Spleen (tissue), 11 donors: ENCODE results near the gene SHC4. TPM values are rescaled to one million over a fixed set of nuclear protein-coding genes. Genes with fewer than 3 reads are reported as not detected.

Experiments
- DNase-seq: peaks from one replicate; pipeline ENCODE4 v3.0.0-alpha.2; 2020
- H3K27ac ChIP-seq, 8 donors: fragments of 200-600 bp; sonication (generic) in 7 of 8; 1 replicate in 4 of 8; 2 replicates in 4 of 8; pipeline versions ENCODE4 v1.5.0 to v1.8.0; 2016 to 2021; ENCODE audit warnings: inconsistent platforms in 4 of 8, mild to moderate bottlenecking in 4 of 8, moderate library complexity in 1 of 8
- H3K27me3 ChIP-seq, 7 donors: fragments of 200-600 bp; sonication (generic) in 6 of 7; replicated peaks in 1 of 7; 1 replicate in 4 of 7; 2 replicates in 3 of 7; pipeline versions ENCODE4 v1.5.0 to v1.8.0; 2016 to 2021; ENCODE audit warnings: inconsistent platforms in 3 of 7, mild to moderate bottlenecking in 1 of 7
- H3K36me3 ChIP-seq, 6 donors: fragments of 200-600 bp; sonication (generic) in 5 of 6; 1 replicate in 4 of 6; 2 replicates in 2 of 6; pipeline versions ENCODE4 v1.5.0 to v1.8.0; 2016 to 2021; ENCODE audit warnings: inconsistent platforms in 2 of 6
- H3K4me1 ChIP-seq, 6 donors: fragments of 200-600 bp; sonication (generic) in 5 of 6; 1 replicate in 3 of 6; 2 replicates in 3 of 6; pipeline versions ENCODE4 v1.5.0 to v1.8.0; 2016 to 2021; ENCODE audit warnings: inconsistent platforms in 3 of 6
- H3K4me3 ChIP-seq, 8 donors: fragments of 200-600 bp; sonication (generic) in 7 of 8; 1 replicate in 4 of 8; 2 replicates in 4 of 8; pipeline versions ENCODE4 v1.5.0 to v1.8.0; 2016 to 2021; ENCODE audit warnings: inconsistent platforms in 4 of 8, mild to moderate bottlenecking in 4 of 8, moderate library complexity in 2 of 8
- H3K9me3 ChIP-seq, 8 donors: fragments of 200-600 bp; sonication (generic) in 7 of 8; 1 replicate in 4 of 8; 2 replicates in 4 of 8; pipeline versions ENCODE4 v1.5.0 to v1.8.0; 2016 to 2021; ENCODE audit warnings: inconsistent platforms in 4 of 8
- POLR2A ChIP-seq, 3 donors: fragments of 450-650 bp; IDR thresholded peaks; one replicate each; pipeline ENCODE4 v1.5.1; 2017; ENCODE audit warnings: antibody characterized with exemption in 3 of 3, mild to moderate bottlenecking in 1 of 3
- POLR2AphosphoS5 ChIP-seq, 3 donors: sonication (generic); formaldehyde crosslinking; IDR thresholded peaks; one replicate each; pipeline ENCODE4 v1.5.1; 2017; ENCODE audit warnings: antibody characterized with exemption in 3 of 3
- WGBS, 5 donors: extraction: QIAGEN DNeasy Blood & Tissue Kit in 3 of 5; methylation state at CpG; one replicate each; pipeline versions ENCODE4 v1.1.5 to v1.1.7; 2013 to 2018; 5-methylcytosine and 5-hydroxymethylcytosine counted together
- intact Hi-C: fragments of 100-400 bp; cut with DNase I; formaldehyde crosslinking; loops from one replicate; pipeline ENCODE4 v1.15.0; 2023; ENCODE audit warnings: low total_unique reads
- polyA plus RNA-seq, 3 donors: library from polyadenylated mRNA; stranded (reverse); fragments of 200-250 nt; gene quantifications; one replicate each; pipeline ENCODE4 v1.2.1, GENCODE V29; 2013
- total RNA-seq, 7 donors: library from RNA; depleted of rRNA in 3 of 7; stranded (reverse); fragments of >200 nt in 3 of 7; fragmentation: NEBNext Ultra II Directional in 4 of 7; extraction: Animal tissue kit (Norgen Biotek cat#: 25700) in 4 of 7; gene quantifications; one replicate each; pipeline versions ENCODE4 v1.1.0 to v1.2.1, GENCODE V29; 2016 to 2021
- TF ChIP-seq, protein P1 (sequence below), 11 experiments: fragments of 200-600 bp in 7 of 11; fragments of 450-650 bp in 4 of 11; sonication (generic) in 4 of 11; IDR thresholded peaks in 8 of 11; conservative IDR thresholded peaks in 3 of 11; 1 replicate in 7 of 11; 2 replicates in 4 of 11; pipeline versions ENCODE4 v1.4.0 to v1.8.0; 2016 to 2021; ENCODE audit warnings: antibody characterized with exemption in 11 of 11, inconsistent platforms in 4 of 11, mild to moderate bottlenecking in 1 of 11
- donor health status: healthy with polysubstance abuse.
- donor health status: DM: no; HTN: no; CAD: no; lungs with moderate emphysema.
- donor health status: DM: no; HTN: no; CAD: no.
- donor health status: Bipolar disorder and iron deficiency.
- donor health status: healthy.
- donor health status: DM: no; HTN: no; CAD: no.
- donor health status: DM: yes; HTN: yes; CAD: no.

The SHC4 gene
- total and polyA plus RNA-seq, 10 donors = 0.20 to 0.42 (median 0.27) TPM; not detected in 5

DNA sequence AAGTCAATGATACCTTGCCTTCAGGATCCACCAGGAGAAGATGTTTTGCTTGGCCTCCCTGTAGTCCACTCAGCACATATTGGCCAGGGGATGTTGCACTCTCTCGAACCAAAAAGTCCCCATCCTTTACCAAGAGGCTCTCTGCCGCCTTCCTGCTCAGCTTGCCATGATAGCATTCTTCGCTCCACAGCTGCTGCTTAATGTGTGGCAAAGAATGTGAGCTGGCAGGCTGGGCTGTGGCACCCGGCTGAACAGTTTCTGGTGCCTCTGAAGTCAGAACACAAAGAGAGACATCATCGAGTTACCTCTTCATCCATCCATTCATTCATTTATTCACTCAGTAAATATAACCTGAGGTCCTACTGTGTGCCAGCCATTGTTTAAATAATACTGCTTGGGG lies 129.0 kb downstream of the SHC4 start:
- H3K27me3 ChIP-seq = peaks cover 0 to 5% (median 0%) of the 10 kb centered on the region in 7 donors
- WGBS, 5 donors = 86 to 95% (median 91%) methylated on average over 5 of the region's 5 CpGs
- H3K27ac ChIP-seq = no peak overlapping the region
- H3K36me3 ChIP-seq = no peaks in the 10 kb centered on the region
- no peak for TF ChIP-seq POLR2A (IDR thresholded peaks at IDR 0.05)
- TF ChIP-seq, protein P1, sequence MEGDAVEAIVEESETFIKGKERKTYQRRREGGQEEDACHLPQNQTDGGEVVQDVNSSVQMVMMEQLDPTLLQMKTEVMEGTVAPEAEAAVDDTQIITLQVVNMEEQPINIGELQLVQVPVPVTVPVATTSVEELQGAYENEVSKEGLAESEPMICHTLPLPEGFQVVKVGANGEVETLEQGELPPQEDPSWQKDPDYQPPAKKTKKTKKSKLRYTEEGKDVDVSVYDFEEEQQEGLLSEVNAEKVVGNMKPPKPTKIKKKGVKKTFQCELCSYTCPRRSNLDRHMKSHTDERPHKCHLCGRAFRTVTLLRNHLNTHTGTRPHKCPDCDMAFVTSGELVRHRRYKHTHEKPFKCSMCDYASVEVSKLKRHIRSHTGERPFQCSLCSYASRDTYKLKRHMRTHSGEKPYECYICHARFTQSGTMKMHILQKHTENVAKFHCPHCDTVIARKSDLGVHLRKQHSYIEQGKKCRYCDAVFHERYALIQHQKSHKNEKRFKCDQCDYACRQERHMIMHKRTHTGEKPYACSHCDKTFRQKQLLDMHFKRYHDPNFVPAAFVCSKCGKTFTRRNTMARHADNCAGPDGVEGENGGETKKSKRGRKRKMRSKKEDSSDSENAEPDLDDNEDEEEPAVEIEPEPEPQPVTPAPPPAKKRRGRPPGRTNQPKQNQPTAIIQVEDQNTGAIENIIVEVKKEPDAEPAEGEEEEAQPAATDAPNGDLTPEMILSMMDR (IDR thresholded peaks at IDR 0.05 in 8 of 11, conservative IDR thresholded peaks at IDR 0.05 in 3 of 11) = no peak
- TF ChIP-seq POLR2AphosphoS5 (IDR thresholded peaks at IDR 0.05) = no peak
- no peak overlapping the region for H3K4me3 ChIP-seq
- no peak for DNase-seq
- H3K9me3 ChIP-seq = peaks cover 4 to 26% (median 23%) of the 10 kb centered on the region in 8 donors
- no peaks in the 10 kb centered on the region for H3K4me1 ChIP-seq
- intact Hi-C loops = no loop called here

DNA sequence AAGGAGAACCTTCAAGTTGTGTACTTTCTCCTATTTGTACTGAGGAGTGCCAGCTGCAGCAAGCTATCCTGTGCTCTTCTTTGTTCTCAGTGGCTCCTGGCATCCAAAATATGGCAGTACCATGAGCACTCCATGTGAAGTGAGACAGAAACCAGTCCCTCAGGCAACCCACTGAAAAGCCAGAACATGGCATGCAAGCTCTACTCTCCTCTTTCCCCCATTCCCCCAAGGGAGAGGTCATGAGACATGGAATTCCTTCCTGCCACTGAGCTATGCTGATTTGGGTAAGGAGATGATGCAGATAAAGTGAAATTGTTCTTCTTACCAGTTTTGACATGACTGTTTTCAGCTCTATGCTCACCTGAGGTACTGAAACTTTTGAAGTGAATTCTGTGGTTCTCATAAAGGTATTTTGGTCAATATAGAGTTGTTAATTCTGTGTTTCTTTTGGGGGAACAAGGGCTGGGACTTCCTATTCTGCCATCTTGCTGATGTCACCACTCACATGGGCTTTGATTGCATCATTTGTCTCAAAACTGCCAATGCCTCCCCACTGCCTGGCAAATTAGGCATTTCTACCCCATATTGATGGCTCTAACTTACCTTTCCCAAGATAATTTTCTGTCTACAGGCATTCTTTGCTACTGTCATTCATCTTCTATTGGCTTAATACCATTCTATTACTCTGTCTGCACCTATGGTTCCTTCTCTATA lies 130.0 kb downstream of the SHC4 start:
- Histone ChIP-seq H3K27ac (no peak overlapping the region), H3K4me1 (no peaks in the 10 kb centered on the region), H3K9me3 (peaks cover 4 to 26% (median 23%) of the 10 kb centered on the region in 8 donors), H3K27me3 (peaks cover 0 to 5% (median 0%) of the 10 kb centered on the region in 7 donors), H3K36me3 (no peaks in the 10 kb centered on the region), H3K4me3 (no peak overlapping the region)
- DNase-seq = no peak
- intact Hi-C loops = no loop called here
- TF ChIP-seq, protein P1 (IDR thresholded peaks at IDR 0.05 in 8 of 11, conservative IDR thresholded peaks at IDR 0.05 in 3 of 11) = no peak
- no peak for TF ChIP-seq POLR2AphosphoS5 (IDR thresholded peaks at IDR 0.05)
- TF ChIP-seq POLR2A (IDR thresholded peaks at IDR 0.05) = no peak

DNA sequence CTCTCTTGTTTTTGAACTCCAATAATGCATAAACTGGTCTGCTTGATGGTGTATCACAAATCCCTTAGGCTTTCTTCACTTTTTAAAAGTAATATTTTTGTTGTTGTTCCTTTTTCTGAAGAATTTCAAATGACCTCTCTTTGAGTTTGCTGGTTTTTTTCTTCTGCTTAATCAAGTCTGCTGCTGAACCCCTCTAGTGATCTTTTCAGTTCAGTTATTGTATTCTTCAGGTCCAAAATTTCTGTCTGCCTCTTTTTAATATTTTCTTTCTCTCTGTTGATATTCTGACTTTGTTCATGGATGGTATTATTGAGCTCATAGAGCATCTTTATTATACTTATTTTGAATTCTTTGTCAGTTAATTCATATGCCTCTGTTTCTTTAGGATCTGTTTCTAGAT lies 131.1 kb downstream of the SHC4 start:
- intact Hi-C loops = no loop called here
- Histone ChIP-seq H3K36me3 (no peaks in the 10 kb centered on the region), H3K4me3 (no peak overlapping the region), H3K27ac (no peak overlapping the region), H3K9me3 (peaks cover 4 to 26% (median 23%) of the 10 kb centered on the region in 8 donors), H3K4me1 (no peaks in the 10 kb centered on the region), H3K27me3 (peaks cover 0 to 5% (median 0%) of the 10 kb centered on the region in 7 donors)
- DNase-seq = no peak
- TF ChIP-seq, protein P1 (IDR thresholded peaks at IDR 0.05 in 8 of 11, conservative IDR thresholded peaks at IDR 0.05 in 3 of 11) = no peak

DNA sequence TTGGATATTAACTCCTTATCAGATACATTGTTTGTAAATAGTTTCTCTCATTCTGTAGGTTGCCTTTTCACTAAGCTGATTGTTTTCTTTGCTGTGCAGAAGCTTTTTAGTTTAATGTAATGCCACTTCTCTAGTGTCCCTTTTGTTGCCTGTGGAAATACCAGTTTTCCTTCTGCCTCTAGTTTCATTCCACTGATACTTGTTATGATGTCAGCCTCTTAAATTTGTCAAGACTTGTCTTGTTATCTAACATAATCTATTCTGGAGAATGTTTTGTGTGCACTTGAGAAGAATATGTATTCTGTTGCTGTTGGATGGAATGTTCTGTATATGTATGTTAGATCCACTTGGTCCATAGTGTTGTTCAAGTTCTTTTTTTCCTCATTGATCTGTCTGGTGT lies 134.8 kb downstream of the SHC4 start:
- Histone ChIP-seq H3K9me3 (peaks cover 4 to 25% (median 22%) of the 10 kb centered on the region in 8 donors), H3K27ac (no peak overlapping the region), H3K27me3 (peaks cover 0 to 5% (median 0%) of the 10 kb centered on the region in 7 donors), H3K4me1 (no peaks in the 10 kb centered on the region), H3K4me3 (no peak overlapping the region), H3K36me3 (no peaks in the 10 kb centered on the region)
- TF ChIP-seq, protein P1 (IDR thresholded peaks at IDR 0.05 in 8 of 11, conservative IDR thresholded peaks at IDR 0.05 in 3 of 11) = no peak
- intact Hi-C loops = no loop called here
- no peak for DNase-seq
